ENCODE results near the gene NDUFB1. TPM values are rescaled to one million over a fixed set of nuclear protein-coding genes. Genes with fewer than 3 reads are reported as not detected.
A peak's percentile ranks its signal among the peaks of the same experiment; 100 is the strongest.

Gene NDUFB1
- total RNA-seq = 100 to 1,000 TPM; 123 to 720 (median 371) TPM

DNA sequence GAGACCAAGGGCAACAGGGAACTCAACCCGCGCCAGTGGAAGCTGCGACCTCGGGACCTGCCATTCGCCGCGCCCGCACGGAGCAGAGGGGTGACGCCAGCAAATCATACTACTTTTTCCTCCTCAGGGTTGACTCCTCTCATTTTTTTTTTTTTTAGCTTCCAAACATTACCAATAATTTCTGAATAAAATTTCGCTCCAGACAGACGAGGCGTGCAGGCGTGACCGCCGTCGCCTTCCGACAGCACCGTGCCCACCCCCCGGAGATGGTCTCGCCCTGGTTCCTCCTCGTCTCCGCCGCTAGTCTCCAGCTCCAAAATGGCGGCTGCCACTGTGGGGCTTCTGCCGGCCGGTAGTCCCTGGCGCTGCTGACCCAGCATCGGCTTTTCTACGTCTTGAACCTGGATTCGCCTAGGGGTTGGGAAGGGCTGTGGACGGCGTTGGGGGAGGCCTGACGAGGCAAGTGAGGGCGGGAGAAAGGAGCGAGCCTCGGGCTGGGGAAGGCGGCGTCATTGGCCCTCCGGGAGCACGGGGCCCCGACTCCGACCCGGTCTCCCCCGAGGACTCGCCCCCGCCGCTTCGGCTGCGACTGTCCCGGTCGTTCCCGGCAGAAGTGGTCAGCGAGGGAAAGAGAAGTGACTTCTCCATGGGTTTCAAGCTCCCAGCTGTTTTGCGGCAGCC, at the start of gene NDUFB1, which contains the start of gene CPSF2:
Gene NDUFB1 (minus strand): TSS at position 37 of the 681 bp plus-strand sequence. CDS start 4,069 bp downstream, outside the sequence.
Gene CPSF2 (plus strand): TSS at position 300 of the 681 bp plus-strand sequence. CDS start 9,016 bp downstream, outside the sequence.
- peak; percentile 79 for DNase-seq
- intact Hi-C loops (cut with DNase I) = no loop called here
- Histone ChIP-seq H3K4me3 (replicated peaks in 1 of 3) (peak within 1 kb of the TSS; percentile 86 to 94 (median 91)), H3K27ac (peak within 1 kb of the TSS; percentile 89 to 94 (median 90)), H3K27me3 (no peaks in the 10 kb centered on the region), H3K4me1 (peaks cover 15 to 29% of the 10 kb centered on the region in 2 donors), H3K36me3 (peaks cover 0 to 4% of the 10 kb centered on the region in 2 donors), H3K9me3 (no peaks in the 10 kb centered on the region)
- WGBS, 2 donors = 0% methylated on average over 37 to 53 of the region's 55 CpGs
- TF ChIP-seq POLR2A (IDR thresholded peaks at IDR 0.05) = peak in 1 of 2 donors; percentile 89
- TF ChIP-seq, protein P1, sequence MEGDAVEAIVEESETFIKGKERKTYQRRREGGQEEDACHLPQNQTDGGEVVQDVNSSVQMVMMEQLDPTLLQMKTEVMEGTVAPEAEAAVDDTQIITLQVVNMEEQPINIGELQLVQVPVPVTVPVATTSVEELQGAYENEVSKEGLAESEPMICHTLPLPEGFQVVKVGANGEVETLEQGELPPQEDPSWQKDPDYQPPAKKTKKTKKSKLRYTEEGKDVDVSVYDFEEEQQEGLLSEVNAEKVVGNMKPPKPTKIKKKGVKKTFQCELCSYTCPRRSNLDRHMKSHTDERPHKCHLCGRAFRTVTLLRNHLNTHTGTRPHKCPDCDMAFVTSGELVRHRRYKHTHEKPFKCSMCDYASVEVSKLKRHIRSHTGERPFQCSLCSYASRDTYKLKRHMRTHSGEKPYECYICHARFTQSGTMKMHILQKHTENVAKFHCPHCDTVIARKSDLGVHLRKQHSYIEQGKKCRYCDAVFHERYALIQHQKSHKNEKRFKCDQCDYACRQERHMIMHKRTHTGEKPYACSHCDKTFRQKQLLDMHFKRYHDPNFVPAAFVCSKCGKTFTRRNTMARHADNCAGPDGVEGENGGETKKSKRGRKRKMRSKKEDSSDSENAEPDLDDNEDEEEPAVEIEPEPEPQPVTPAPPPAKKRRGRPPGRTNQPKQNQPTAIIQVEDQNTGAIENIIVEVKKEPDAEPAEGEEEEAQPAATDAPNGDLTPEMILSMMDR (IDR thresholded peaks at IDR 0.05) = peak in 2 of 6 experiments; percentile 16 to 24

DNA sequence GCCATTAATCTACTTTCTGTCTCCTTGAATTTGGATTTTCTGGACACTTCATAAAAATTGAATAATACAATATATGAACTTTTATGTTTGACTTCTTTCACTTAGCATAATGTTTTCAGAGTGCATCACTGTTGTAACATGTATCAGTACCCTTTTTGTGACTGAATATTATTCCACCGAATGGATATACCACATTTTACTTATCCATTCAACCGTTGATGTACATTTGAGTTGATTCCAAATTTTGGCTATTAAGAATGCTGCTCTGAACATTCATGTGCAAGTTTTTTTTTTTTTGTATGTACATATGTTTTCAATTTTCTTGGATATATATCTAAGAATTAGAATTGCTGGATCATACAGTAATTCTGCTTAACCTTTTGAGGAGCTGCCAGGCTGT, 43.5 kb upstream of the NDUFB1 start:
- intact Hi-C loops (cut with DNase I) = no loop called here
- H3K9me3 ChIP-seq = no peaks in the 10 kb centered on the region
- H3K36me3 ChIP-seq = peaks cover 33 to 37% of the 10 kb centered on the region in 2 donors
- TF ChIP-seq, protein P1 (IDR thresholded peaks at IDR 0.05) = no peak
- no peak for DNase-seq
- no peaks in the 10 kb centered on the region for H3K4me1 ChIP-seq
- H3K27me3 ChIP-seq = no peaks in the 10 kb centered on the region
- WGBS, 2 donors = 95 to 98% methylated on average over 2 of the region's 2 CpGs
- H3K4me3 ChIP-seq (replicated peaks in 1 of 3) = no peak overlapping the region
- H3K27ac ChIP-seq = no peak overlapping the region

DNA sequence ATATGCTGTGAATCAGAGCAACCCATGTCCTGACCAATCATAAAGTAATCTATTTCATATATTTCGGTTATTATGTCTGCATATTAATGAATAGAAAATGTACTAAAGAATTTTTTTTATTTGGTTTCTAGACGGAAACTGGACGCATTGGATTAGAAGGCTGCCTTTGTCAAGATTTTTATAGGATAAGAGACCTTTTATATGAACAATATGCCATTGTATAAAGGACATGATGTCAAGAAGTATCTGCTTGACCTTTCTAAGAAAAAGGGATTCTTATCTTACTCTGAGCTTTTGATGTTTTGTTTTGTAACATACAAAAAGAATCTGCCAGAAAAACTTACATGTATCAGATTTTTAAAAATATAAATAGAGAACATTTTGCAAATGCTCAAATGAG, 40.0 kb upstream of the NDUFB1 start:
- DNase-seq = no peak
- TF ChIP-seq, protein P1 (IDR thresholded peaks at IDR 0.05) = no peak
- TF ChIP-seq POLR2A (IDR thresholded peaks at IDR 0.05) = no peak
- no peak overlapping the region for H3K4me3 ChIP-seq (replicated peaks in 1 of 3)
- H3K9me3 ChIP-seq = no peaks in the 10 kb centered on the region
- intact Hi-C loops (cut with DNase I) = no loop called here
- 91 to 95% methylated on average over 3 of the region's 3 CpGs for WGBS, 2 donors
- no peaks in the 10 kb centered on the region for H3K27me3 ChIP-seq
- H3K36me3 ChIP-seq = peaks cover 54 to 61% of the 10 kb centered on the region in 2 donors
- no peaks in the 10 kb centered on the region for H3K4me1 ChIP-seq
- no peak overlapping the region for H3K27ac ChIP-seq

DNA sequence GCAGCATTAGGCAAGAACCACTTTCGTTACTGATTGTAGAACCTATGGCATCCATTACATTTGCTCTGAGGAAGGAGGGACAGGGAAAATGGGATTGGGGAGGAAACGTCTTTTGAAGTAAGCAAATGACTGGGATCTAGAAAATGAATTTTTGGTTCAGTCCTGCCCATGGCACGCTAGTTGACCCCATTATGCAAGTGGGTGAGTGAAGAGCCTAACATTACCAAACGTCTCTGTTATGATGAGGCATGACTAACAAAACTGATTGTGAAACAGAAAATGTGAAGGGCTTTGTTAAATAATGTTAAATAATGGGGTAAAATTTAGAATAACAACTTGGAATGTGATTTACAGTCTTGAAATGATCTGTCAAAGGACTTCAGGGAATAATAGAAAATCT, 39.1 kb upstream of the NDUFB1 start:
- Histone ChIP-seq H3K27me3 (no peaks in the 10 kb centered on the region), H3K9me3 (no peaks in the 10 kb centered on the region), H3K36me3 (peaks cover 63 to 70% of the 10 kb centered on the region in 2 donors), H3K4me1 (no peaks in the 10 kb centered on the region), H3K4me3 (replicated peaks in 1 of 3) (no peak overlapping the region), H3K27ac (no peak overlapping the region)
- 51 to 84% methylated on average over 4 of the region's 4 CpGs for WGBS, 2 donors
- TF ChIP-seq, protein P1 (IDR thresholded peaks at IDR 0.05) = no peak
- TF ChIP-seq POLR2A (IDR thresholded peaks at IDR 0.05) = no peak
- intact Hi-C loops (cut with DNase I) = no loop called here
- DNase-seq = no peak

DNA sequence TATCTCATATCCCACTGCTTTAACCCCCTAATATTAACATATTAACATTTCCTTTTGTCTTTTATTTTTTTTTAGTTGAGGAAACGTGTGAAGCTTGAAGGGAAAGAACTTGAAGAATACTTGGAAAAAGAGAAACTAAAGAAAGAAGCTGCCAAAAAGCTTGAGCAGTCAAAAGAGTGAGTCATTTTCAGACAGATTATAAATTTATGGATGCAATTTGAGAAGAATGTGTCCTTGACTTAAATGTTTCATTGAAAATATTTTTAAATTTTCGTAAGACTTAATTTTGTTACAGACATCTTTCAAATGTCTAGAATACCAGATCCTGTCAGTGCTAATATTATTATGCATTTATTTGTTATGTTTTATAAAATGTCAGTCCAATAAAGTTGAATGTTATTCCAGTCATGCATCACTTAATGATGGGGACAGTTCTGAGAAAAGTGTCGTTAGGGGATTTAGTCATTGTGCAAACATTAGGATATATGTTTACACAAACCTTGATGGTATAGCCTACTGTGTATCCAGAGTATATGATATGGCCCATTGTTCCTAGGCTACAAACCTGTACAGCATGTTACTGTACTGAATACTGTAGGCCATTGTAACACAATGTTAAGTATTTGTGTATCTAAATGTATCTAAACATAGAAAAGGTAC, 32.9 kb upstream of the NDUFB1 start:
- Histone ChIP-seq H3K27ac (peak overlapping the region in 1 of 3 donors; percentile 62), H3K36me3 (peaks cover 37 to 38% of the 10 kb centered on the region in 2 donors)

More for the DNA sequence above, 32.9 kb upstream of the NDUFB1 start:
- intact Hi-C loops (cut with DNase I) = no loop called here
- DNase-seq = no peak
- Histone ChIP-seq H3K4me1 (no peaks in the 10 kb centered on the region), H3K27me3 (no peaks in the 10 kb centered on the region), H3K9me3 (no peaks in the 10 kb centered on the region), H3K4me3 (replicated peaks in 1 of 3) (no peak overlapping the region)
- 68 to 75% methylated on average over 3 of the region's 3 CpGs for WGBS, 2 donors
- TF ChIP-seq, protein P1 (IDR thresholded peaks at IDR 0.05) = no peak
